DMS 273 (cell line): ENCODE data around the gene CCDC33.
A peak's percentile ranks its signal among the peaks of the same experiment; 100 is the strongest.

ENCODE experiments used
- DNase-seq: peaks from one replicate; lab custom pipeline; 2025; ENCODE audit not compliant: unreplicated experiment; lab: John Stamatoyannopoulos, UW

Gene CCDC33

GRCh38 chr15:74307827-74308811 is 72.0 kb downstream of the CCDC33 start:
- peak; percentile 84 for DNase-seq

DNA sequence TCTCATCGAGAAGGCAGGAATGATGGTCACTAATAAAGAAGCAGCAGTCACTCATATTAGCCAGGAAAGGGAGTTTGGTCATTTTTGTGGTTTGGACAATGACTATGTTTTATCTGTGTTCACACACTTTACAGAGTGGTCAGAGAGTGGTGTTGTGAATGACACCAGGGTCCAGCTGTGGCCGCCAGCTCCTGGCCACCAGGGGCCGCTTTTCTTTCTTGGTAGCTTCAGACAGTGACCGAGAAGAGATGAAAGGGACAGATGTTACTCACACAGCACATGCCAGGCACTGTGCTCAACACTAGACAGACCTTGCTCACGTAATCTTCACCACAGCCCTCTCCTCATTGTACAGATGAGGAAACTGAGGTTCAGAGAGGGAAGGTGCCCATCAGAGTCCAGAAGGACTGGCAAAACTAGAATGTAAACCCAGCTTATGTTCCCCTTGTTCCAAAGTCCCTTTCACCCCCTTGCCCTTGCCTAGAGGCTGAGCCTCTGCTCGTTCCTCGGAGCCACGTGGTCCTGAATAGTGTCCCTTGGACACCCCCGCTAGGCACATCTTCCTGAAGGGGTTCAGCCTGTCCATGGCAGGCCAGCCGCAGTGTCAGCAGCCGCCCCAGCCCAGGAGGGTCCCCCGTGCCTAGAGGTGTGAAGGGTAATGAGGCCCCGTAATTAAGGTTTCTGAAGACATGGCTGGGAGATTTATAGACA is 75.8 kb downstream of the CCDC33 start:
- no peak for DNase-seq

GRCh38 chr15:74312445-74313007 is 76.4 kb downstream of the CCDC33 start:
- DNase-seq, result peak; percentile 91

DNA sequence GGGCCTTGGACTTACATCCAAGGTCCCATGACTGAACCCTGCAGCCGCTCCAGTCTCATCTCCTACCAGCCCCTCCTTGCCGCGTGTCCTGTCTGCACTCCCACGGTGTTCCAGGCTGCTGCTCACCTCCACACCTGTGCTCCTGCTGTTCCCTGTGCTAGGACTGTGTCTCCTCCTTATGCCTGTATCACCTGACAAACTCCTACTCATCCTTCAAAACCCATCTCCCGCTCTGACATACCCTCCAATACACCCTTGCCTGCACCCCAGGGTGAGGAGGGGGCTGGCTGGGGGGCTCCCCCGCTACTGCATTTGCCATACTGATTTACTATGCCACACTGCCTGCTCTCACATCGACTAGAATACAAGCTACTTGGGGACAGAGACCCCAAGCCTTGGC is 77.8 kb downstream of the CCDC33 start:
- no peak for DNase-seq

DNA sequence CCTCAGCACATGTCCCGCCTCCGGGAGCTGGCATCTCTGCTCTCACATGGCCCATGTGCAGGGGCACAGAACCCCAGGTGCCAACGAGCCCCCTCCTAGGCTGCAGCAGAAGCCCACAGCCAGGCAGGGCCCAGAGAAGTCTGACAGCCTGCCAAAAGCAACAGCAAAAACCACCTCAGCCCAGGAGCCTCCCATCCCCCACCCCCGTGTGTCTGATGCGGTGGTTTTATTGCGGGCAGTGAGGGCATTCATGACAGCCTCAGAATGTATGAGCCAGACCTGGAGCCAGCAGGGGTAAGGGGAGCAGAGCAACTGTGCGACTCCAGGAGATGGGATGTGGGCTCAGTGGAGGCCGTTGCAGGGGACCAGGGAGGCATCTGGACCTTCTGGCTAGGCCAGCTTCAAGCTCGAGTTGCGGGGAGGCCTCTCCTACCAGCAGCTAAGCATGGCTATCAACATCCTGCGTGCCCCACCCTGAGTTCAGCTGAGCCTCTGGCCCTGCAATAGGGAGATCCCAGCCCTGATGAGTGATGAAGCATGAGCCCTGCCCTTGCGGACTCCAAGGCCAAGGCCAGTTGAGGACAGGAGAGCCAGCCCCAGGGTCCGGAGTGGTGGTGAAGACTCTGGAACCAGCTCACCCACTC is 78.8 kb downstream of the CCDC33 start:
- peak; percentile 35 for DNase-seq

DNA sequence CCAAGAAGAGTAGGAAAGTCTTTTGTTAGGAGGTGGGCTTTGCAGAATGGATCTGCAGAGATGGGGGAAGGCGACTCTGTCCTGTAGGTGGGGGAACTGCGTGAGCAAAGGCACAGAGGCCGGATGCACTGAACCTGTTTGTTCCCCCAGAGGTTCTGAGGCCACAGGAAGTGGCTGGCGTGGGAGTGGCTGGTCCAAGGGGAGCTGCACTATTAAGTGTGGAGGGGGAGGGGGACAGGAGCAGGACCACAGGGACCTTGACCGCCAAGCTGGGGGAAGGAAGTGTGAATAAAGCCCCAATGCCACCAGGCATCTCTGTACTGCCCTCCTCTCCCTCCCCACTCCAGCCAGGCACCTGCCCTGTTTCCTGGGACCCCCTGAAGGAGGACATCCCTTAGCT is 79.5 kb downstream of the CCDC33 start:
- no peak for DNase-seq

DNA sequence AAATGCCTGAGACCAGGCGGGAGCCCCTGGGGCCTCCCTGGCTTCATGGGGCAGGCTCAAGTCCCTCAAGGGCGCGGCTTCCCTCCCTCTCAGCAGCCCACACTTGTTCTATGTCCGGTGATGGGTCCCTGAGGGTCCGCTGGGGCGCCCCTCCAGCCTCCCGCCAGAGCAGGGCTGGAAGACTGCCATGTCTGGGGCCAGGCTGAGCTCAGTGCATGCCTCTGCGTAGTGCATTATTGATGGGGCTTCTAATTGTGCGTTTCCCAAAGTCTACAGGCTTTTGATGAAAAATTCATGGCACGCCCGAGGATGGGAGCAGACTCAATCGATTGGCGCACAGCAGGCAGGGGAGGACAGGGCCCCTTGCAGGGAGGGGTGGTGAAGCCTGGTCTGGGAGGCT is 80.0 kb downstream of the CCDC33 start:
- DNase-seq, result no peak

DNA sequence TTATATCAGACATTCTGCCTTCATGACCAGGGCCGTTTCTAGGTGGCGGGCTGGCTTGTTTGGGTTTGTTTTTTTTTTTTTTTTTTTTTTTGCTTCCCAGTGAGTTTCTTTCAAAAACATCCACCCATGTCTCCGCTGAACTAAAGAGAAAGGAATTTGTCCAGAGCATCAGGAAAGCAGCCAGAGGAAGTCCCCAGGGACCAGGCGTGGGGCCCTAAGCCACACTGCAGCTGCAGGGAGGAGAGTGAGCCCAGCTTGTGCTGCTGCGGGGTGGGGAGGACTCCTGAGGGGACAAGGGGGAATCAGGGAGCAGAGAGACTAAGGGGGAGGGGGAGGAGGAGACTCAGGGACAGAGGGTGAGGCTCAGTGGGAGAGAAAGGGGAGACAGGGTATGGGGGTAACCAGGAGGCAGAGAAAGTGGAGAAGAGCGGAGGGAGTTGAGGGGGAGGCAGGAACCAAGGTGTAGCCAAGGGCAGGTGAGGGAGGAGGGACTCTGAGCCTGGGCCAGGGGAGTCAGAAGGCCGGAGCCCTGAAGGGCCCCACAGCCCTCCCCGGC is 81.8 kb downstream of the CCDC33 start:
- peak; percentile 40 for DNase-seq

DNA sequence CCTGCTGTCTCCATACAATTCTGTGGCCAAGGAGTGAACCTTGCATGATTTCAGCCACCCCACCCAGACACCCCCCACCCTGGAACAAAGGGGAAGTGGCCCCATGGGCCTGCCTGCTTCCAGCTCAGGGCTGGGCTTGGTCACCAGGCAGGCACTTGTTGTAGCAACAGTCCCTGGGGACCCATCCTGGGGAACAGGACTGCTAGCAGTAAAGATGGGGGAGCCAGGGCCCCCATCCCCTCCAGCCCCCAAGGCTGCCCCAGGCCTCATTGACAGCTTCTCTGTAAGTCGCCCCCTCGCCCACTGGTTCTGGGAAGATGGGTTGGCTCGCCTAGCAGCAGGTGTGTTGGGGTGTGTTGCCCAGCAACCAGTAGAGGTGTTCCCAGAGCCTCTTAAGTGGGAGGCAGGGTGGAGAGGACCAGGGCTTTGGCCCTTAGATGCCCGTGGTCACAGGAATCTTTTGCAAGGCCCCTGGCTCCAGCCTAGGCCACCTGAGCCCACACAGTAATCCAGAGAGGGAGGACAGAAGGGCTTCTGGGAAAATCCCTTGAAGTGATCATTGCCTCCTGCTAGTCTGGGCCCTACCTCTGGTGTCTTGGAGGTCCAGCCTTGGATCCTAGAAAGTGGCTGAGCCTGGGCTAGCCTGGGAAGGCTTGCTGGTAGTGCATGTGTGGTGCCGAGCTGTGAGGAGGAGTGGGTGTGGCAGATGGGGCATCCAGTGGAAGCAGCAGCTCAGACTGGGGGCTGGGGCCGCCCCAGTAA is 82.4 kb downstream of the CCDC33 start:
- peak; percentile 28 for DNase-seq

GRCh38 chr15:74319138-74319460 is 83.0 kb downstream of the CCDC33 start:
- no peak for DNase-seq

DNA sequence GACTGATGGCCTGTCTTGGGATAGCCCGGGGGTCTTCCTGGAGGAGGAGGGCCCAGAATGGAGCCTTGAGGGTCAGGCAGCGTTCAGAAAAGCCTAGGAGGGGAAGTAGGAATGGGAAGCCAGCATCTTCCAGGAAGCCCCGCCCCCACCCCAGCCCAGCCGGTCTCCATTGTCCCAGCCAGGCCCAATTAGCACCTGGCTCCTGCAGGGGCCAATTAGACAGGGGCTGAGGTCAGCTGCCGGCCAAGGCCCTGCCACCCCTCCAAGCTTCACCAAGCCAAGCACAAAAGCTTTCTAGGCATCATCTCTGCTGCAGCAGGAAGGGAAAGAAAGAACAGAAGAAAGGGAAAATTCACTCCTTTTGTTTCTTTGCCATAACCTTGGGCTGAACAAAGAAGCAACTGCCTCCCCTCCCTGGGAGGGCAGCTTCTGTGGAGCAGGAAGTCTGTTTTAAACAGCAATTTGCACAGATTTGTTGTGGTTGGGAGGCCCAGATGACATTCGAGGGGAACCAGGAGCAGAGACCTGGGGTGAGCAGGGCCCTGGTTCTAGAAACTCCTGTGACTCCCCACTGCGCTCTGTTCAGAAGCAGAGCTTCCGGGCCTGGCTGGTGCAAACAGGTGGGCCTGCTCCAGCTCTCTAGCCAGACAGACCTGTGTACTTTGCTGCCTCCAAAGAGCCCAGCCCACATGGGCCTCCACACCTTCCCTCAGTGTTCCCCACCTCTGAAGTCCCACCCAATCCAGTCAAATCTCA is 83.6 kb downstream of the CCDC33 start:
- DNase-seq, result peak; percentile 25

DNA sequence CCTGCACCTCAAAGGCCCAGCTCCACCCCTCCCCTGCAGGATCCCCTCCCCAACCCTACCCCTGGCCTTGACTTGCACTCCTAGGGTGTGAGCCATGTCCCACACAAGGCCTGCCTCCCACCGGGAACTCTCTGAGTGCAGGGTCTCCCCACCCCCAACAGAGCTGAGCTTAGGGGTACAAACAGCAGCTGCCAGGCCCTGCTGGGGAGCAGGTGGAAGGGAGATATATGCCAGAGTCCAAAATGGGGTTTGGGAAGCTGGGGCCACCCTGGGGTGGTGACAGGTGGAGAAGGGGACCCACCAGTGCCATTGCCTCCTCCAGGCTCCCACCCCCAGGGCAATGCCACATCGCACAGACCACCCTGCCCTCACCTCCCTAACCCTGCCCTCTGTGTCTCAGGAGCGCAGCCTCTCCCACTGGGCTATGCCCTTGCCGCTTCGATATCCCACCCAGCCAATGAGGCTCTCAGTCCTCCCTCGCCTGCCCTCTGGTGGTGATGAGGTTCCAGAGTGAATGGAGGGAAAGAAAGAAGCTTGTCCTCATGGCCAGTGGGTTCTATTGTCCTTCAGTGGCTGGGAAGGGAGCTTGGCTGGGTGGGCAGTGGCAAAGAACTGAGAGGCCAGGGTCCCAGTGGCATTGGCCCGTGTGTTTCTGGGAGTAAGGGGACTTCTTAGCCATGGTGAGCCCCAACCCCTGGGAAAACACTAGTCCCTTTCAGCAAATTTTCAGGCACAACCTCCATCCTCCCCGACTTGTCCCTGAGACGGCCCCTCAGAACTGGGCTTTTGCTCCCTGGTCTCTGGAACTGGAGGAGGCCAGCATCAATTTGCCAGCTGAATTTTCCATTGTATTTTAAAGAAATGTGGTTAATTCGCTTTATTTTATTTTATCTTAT is 84.5 kb downstream of the CCDC33 start:
- DNase-seq, result peak; percentile 75

- peak; percentile 76 for DNase-seq
Observed at GRCh38 chr15:74322558-74323180, 86.5 kb downstream of the CCDC33 start.

DNA sequence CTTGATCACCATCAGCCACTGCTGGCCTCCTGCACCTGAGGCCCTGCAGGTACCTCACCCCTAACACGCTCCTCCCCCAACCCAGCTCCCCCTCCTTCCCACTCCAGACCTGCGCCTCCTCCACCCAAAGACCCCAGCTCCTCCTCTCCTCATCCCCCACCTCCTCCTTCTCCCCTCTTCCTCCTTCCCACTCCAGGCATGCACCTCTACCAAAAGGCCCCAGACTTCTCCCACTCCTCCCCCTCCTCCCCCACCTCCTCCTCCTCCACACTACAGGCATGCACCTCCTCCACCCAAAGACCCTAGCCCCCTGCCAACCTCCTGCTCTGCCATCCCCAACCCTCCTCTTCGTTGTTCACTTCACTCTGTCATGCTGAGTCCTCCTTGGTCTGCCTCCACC is 88.6 kb downstream of the CCDC33 start:
- no peak for DNase-seq

GRCh38 chr15:74326746-74327145 is 90.6 kb downstream of the CCDC33 start:
- DNase-seq, result no peak

GRCh38 chr15:74327756-74328155 is 91.6 kb downstream of the CCDC33 start:
- no peak for DNase-seq

- DNase-seq, result no peak
Observed at GRCh38 chr15:74328331-74329056, 92.4 kb downstream of the CCDC33 start.
